GM18870 (cell line): ENCODE data around the gene ARSK.

ENCODE experiments used
- ATAC-seq: cut with Tn5 transposase; IDR thresholded peaks from one replicate; pipeline ENCODE4 v1.9.1; 2021; ENCODE audit warnings: moderate library complexity; ENCODE audit not compliant: unreplicated experiment

The ARSK gene

GRCh38 chr5:95646569-95647431 is 91.9 kb downstream of the ARSK start, which contains the start of gene RFESD:
Gene RFESD, plus strand, starts transcription at chr5:95646777. Its CDS starts 5,495 bp downstream, at chr5:95652272.
- peak; percentile 87 for ATAC-seq

DNA sequence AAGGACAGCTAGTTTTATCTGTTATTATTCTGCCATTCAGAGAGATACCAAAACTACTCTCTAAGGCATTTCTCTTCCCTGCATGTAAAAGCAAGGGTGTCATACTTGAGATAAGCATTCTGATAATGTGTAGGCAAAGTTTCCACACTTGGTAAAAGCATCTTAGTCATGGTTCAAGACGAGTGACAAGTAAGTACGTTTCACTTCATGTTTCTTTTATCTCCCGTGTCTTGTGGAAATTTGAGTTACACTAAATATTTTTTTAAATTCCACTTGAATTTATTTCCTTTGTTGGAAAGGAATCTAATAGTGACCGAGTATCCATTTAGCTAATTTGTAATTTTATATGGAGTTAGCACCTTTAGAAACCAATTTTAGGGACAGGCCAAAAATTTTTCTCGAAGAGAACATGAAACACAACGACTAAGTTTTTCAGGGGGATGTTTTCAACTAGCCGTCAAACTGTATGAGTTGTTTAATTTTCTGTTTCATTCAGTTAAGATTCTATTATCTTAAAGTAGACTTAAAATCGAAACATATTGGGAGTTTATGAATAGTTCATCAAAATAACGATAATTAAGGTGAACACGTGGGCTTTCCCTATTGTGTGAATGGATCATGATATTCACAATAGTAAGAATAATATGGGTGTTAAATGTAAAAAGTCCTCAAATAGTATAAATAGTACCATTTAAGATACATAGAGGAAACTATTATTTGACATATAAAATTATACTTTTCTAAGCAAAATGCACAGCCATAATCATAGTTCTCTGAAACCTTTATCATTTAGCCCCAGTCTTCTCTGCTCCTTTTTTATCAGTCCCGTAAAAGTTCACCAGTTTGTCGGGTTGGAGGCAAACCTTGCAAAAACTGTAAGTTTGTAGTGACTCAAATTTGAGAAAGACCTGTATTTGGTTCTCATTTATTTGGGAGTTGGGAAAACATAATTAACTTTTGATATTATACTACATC is 93.3 kb downstream of the ARSK start:
- ATAC-seq = no peak

DNA sequence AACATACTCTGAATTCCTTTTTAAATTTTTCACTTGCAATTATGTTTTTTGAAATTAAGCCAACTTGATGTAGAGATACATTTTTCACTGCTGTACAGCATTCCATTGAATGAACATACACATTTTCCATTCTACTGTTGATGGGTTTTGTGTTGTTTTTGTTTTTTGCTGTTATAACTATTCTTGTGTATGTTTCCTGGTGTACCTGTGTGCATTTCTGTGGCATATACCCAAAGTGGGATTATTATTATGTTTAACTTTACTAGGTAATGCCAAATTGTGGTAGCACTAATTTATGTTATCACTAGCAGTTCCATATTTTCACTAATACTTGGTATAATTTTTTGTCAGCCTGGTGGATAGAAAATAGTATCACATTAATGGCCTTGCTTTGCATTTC is 94.4 kb downstream of the ARSK start:
- ATAC-seq = no peak

GRCh38 chr5:95649842-95650620 is 95.1 kb downstream of the ARSK start:
- ATAC-seq = no peak

GRCh38 chr5:95652849-95653248 is 97.9 kb downstream of the ARSK start:
- ATAC-seq = no peak

DNA sequence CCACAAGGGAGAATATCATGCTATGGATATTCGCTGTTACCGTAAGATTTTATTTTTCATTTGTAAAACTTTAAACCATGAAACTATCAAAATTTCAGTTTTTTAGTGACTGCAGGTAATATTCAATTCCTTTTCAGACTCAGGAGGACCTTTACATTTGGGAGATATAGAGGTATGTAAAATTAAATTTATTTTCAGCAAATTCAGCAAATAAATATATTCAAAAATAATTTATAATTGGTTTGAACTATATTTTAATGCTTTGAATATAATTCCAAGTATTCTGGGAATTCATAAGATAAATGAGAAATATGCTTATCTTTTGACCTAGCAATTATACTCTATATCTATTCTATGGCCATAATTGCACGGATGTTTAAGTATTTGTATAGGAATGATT is 99.3 kb downstream of the ARSK start:
- no peak for ATAC-seq
